Measurements from ENCODE around the gene TBCK.

The TBCK gene

GRCh38 chr4:106051514-106051913, 264.5 kb downstream of the TBCK start:
- H3K27ac ChIP-seq, result no peak overlapping the region
- TF ChIP-seq ZFX (IDR thresholded peaks at IDR 0.05), result no peak
- TF ChIP-seq CTCF (conservative IDR thresholded peaks at IDR 0.05), result no peak

- H3K27ac ChIP-seq, result no peak overlapping the region
- TF ChIP-seq CTCF (conservative IDR thresholded peaks at IDR 0.05), result no peak
- no peak for TF ChIP-seq ZFX (IDR thresholded peaks at IDR 0.05)
Observed at GRCh38 chr4:106049490-106049889, 266.5 kb downstream of the TBCK start.

- no peak overlapping the region for H3K27ac ChIP-seq
- TF ChIP-seq CTCF (conservative IDR thresholded peaks at IDR 0.05) (no peak), ZFX (IDR thresholded peaks at IDR 0.05) (no peak)
Observed at GRCh38 chr4:106048250-106048971, 267.6 kb downstream of the TBCK start.

GRCh38 chr4:106046083-106046482, 269.9 kb downstream of the TBCK start:
- TF ChIP-seq ZFX (IDR thresholded peaks at IDR 0.05) (no peak), CTCF (conservative IDR thresholded peaks at IDR 0.05) (no peak)
- no peak overlapping the region for H3K27ac ChIP-seq

- H3K27ac ChIP-seq, result no peak overlapping the region
- no peak for TF ChIP-seq ZFX (IDR thresholded peaks at IDR 0.05)
- no peak for TF ChIP-seq CTCF (conservative IDR thresholded peaks at IDR 0.05)
Observed at GRCh38 chr4:106041294-106042002, 274.6 kb downstream of the TBCK start.

GRCh38 chr4:106039796-106040195, 276.2 kb downstream of the TBCK start:
- no peak overlapping the region for H3K27ac ChIP-seq
- no peak for TF ChIP-seq ZFX (IDR thresholded peaks at IDR 0.05)
- TF ChIP-seq CTCF (conservative IDR thresholded peaks at IDR 0.05), result no peak

- no peak overlapping the region for H3K27ac ChIP-seq
- TF ChIP-seq ZFX (IDR thresholded peaks at IDR 0.05), result no peak
- TF ChIP-seq CTCF (conservative IDR thresholded peaks at IDR 0.05), result no peak
Observed at GRCh38 chr4:106038908-106039307, 277.1 kb downstream of the TBCK start.
